Daoy (cell line): ENCODE measurements around the gene PRDM16. TPM values are rescaled to one million over a fixed set of nuclear protein-coding genes. Genes with fewer than 3 reads are reported as not detected.

Source experiments
- DNase-seq: peaks from one replicate; pipeline ENCODE4 v3.0.0-alpha.2; 2015; ENCODE audit warnings: low read depth
- total RNA-seq: library from RNA; depleted of rRNA; stranded (reverse); fragments of >200 nt; shearing (Covaris generic); gene quantifications from 2 replicates; pipeline ENCODE4 v1.2.3, GENCODE V29; 2014

Gene PRDM16
- total RNA-seq, 1 experiment from 2014 or later = 0.91 TPM

DNA sequence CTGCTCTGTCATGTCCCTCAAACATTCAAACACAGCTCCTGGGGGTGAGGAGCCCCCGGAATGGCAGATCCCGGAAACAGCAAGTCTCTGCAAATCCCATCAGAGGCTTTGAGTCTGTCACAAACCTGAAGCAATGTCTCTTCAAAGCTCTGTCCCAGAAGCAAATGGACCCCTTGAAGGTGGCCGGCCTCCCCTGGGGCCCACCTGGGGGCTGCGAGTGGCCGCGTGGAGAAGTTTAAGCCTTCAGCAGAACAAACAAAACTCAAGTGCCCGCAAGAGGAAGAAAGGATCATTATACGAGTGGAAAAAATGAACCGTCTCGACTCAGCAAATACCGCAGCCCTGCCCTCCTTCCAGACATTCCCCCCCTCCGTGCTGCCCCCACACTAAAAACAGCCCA is 53.3 kb downstream of the PRDM16 start:
- DNase-seq = no peak

- no peak for DNase-seq
These were observed 55.2 kb downstream of the PRDM16 start for GRCh38 chr1:3124246-3124645.

GRCh38 chr1:3125078-3125477 is 56.1 kb downstream of the PRDM16 start:
- DNase-seq = no peak

- DNase-seq = no peak
These were observed 56.8 kb downstream of the PRDM16 start for GRCh38 chr1:3125546-3126368.

DNA sequence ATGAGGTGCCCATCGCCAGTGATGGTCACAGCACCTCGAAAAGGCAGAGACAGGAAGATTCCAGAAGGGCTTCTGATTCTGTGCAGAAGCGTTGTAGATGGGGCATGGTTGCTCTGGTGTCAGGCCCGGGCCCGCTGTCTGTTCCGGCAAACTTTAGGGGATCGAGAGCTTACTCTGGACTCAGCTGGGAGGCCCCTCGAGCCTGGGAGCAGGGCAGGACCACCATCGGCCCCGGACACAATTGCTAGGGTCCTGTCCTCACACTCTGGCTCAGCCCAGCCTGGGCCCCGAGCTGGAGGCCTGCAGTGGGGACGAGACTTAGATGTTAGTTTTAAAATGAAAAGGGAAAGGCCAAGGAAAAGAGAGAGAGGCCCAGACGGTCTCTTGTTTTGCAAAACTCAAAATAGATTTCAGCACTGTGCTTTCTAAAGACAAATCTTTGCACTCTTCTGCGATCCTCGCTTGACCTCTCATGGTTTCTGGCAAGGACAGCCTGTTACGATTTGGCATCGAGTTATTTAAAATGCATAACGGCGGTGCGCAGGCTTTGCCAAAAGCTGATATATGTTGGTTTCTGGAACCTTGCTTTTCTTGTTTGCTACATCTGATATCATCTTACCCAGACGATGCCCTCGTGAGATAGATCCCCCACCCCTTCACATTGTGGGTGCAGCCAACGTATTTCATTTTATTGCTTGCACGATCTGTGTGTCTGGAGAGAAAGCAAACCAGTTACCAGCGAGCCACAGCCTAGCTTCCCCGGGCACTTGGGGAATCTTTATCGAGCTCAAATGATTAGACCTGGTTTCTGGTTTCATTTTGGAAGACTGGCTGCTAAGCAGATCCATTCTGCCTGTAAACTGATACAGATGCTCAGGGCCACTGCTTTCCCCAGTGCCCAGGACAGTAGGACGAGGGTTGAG is 58.0 kb downstream of the PRDM16 start:
- peak; percentile 51 for DNase-seq

- no peak for DNase-seq
These were observed 58.7 kb downstream of the PRDM16 start for GRCh38 chr1:3127738-3128137.

- no peak for DNase-seq
These were observed 59.6 kb downstream of the PRDM16 start for GRCh38 chr1:3128431-3129132.

DNA sequence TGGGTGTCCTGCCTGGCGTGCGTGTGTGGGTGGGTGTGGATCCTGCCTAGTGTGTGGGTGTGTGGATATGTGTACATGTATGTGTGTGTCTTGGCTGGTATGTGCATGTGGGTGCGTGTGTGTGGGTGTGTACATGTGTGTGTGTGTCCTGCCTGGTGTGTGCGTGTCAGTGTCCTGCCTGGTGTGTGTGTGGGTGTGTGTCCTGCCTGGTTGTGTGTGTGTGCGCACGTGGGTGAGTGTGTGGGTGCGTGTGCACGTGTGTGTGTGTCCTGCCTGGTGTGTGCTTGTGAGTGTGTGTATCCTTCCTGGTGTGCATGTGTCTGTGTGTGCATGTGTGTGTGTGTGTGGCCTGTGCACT is 60.1 kb downstream of the PRDM16 start:
- no peak for DNase-seq

DNA sequence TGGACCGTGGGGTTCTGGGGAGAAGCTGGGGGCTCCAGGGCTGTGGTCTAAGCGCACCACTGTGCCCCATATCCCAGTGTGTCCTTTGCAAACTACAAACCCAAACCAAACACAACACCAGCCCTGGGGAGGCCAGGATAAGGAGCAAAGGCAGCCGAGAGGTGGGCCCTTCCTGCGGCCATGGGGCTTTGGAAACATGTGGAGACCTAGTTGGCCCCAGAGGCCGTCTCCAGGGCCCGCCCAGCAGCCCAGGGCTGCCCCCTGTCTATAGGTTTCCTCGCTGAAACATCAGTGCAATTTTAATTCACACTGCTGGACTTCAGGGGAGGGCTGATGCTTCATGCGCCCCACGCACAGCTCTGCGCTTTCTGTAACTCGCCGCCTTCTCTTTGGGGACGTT is 61.3 kb downstream of the PRDM16 start:
- no peak for DNase-seq

- DNase-seq = no peak
These were observed 63.7 kb downstream of the PRDM16 start for GRCh38 chr1:3132660-3133059.

DNA sequence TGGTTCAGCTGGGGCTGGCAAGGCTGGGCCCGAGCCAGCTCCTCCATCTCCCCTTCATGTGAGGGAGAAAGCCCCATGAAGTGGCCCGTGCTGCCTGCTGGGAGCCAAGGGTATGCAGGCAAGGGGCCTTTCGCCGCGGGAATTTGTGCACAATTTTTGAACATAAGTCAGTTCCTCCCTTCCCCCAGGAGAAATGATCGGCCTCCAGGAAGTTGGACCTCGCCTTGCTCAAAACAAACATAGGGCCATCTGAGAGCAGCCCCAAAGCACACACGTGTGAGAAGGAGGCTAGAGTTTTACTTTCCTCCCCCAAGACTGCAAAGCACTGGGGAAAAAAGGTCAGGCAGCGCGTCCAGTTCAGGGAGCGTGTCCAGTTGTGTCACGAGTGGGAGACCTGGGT is 64.7 kb downstream of the PRDM16 start:
- peak; percentile 72 for DNase-seq

DNA sequence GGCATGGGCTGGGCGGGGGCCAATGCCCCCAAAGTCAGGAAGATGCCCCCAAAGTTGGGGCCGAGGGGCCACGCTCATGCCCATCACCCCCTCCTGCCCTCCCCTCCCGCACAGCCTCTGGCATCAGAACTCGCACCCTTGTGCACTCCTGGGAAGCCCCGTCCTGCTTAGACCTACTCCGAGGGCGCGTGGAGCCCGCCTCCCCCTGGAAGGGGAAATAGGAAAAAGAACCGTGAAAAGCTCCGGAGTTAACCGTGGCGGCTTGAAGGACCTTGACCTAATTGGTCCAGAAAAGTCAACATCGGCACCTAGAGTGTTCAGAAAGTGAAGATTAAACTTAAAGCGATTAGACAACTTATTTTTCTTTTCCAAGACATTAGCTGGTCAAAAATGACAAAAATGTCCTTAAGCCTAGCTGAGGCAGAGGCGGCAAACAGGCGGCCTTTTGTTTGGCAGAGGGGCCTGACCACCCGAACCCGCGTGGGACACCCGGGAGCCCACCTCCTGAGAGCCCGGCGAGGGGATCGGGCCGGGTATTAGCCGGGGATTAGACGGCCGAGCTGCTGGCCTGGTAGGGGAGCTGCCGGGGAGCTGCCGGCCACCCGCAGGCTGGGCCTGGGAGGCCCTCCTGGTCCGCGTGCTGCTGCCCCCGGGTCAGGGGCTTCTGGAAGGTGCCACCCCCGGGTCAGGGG is 65.5 kb downstream of the PRDM16 start:
- no peak for DNase-seq

DNA sequence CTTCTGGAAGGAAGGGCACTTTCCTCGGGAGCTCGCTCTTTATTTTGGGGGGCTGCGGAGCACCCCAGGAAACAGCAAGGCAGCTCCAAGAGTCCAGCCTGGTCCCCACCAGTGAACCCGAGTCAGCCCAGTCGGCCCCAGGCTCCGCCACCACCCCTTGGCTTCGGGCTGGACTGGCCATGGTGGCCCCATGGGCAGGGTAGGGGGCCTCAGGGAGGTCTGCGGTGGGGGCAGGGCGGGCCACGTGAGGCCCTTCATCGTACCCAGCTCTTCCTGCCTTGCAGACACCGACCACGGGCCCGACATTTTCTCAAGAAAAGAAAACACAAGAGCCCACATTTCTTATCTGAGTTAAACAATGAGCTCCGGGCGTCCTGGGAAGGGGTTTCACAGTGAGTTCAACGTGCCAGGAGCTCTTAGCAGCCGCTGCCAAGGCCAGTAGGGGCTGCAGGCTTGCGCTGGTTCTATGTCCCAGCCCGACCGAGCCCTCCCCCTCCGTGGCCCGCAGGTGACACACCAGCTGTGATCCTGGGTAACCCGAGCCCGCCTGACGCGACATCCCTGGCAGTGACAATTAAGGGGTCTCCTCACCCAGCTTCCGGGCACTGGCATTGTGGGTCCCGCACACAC is 66.2 kb downstream of the PRDM16 start:
- no peak for DNase-seq

DNA sequence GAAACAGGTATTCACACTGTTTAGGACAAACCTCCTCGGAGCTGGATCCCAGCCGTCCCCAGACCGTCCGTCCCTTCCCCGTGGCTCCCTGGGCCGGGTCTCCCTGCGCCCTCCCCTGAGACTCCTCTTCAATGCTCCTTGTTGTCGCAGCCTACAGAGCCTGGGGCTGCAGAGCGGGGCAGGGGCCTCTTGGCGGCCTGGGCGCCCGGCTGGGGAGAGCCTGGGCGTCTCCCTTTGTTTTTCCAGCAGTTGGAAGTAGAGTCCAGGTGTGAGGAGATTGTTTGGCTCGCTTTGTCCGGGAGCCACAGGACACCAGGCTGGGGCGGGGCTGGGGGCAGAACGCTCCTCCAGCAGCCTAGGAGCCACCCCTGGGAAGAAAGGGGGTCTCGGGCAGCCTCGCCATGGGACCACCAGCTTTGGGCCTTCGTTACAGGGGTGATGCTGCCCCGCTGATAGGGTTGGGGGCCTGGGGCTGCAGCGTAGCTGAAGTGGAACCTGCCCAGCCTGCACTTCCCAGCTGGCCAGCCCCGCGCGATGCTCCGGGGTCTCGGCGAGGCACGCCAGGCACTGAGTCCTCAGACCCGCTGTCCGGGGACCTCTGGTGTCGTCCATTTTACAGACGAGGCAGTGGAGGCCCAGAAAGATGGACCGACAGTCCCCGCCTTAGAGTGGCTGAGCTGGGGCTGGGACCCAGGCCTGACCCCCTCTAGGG is 66.9 kb downstream of the PRDM16 start:
- no peak for DNase-seq

GRCh38 chr1:3136532-3136931 is 67.5 kb downstream of the PRDM16 start:
- no peak for DNase-seq

DNA sequence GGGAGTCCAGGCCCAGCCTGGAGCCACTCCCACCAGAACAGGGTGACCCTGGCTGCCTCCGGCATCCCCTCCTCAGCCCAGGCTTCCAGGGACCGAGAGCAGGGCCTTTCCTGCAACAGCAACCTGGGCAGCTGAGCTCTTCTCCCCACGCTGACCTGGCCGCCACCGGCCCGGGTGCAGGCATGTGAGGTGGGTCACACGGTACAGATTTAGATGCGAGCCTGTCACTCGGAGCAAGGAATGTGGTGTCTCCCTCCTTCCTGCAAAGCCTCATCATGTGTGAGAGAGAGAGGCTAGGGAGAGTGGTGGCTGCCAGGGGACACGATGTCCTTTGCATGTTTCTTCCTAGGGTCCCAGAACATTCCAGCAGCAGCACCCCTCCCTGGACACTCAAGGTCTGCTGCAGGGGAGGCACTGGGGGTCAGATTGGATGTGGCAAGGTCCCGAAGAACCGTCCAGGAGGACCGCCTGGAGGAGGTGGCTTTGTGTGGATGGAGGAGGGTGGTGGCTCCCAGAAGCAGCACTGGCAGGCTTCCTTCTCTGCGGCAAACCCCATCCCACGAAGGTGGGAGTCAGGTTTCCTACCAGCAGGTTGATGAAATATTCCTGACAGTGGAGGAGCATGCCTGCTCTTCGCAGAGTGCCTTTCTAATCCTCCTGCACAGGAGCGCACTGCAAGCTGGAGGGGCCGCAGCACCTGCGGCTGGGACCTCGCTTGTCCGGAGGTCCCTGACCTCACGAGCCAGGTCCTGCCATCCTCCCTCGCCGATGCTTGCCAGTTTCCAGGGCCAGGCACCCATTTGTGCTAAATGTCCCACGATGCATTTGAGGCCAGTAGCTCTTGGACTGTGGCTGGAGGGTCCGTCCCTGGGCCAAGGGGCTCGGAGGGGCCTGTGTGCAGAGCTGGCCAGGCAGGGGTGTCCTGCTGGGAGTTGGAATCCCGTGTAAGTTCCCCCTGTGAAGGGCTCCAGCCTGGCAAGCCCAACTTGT is 68.4 kb downstream of the PRDM16 start:
- DNase-seq = no peak

- DNase-seq = no peak
These were observed 69.7 kb downstream of the PRDM16 start for GRCh38 chr1:3138623-3139151.

DNA sequence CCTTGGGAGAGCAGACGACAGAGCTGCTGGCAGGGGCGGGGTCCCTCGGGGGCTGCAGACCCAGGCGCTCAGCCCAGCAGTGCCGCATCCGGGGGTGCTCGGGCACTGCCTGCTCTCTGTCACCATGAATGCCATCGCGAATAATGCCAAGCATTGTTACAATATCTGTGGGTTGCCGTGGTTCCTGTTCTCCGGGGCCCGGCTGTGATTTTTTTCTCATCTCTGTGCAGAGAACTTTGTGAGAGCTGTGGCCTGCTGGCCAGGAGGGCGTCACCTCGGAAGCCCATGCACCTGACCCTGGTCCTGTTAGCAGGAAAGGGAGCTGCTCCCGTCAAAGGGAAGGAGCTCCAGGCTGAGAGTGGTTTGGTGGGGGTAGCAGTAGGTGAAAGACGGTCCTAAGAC is 70.4 kb downstream of the PRDM16 start:
- DNase-seq = no peak

DNA sequence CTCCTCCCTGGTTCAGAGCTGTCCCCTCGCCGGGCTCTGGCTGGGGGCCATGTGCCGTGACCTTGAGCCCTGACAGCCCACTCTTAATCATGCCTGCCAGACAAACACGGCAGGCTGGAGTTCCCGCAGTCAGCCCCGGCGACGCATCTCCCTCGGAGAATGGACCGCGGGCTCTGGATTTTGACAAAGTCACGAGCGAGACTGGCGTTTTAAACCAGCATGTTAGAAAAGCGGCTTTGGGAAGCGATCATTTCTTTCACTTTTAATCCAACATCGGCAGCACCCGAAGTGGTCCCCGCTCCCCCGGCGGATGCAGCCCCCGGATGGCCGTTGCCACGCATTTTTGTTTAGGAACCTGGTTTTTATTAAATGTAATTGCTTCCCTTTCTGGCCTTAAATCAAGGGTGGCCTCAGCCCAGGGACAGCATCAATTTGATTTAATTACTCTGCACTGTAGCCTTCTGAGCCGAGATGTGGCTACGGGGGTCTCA is 70.9 kb downstream of the PRDM16 start:
- DNase-seq = no peak
